ENCODE data around the gene KDM4C.
A peak's percentile ranks its signal among the peaks of the same experiment; 100 is the strongest.

Gene KDM4C

GRCh38 chr9:6978591-6978990, 220.8 kb downstream of the KDM4C start:
- H2BK15ac ChIP-seq (replicated peaks; ENCODE audit: low read depth): no peak overlapping the region
- no peaks in the 10 kb centered on the region for H3K4me1 ChIP-seq (ENCODE audit: control insufficient read depth, low read depth, low read length)
- no peak for DNase-seq
- no peak overlapping the region for H4K5ac ChIP-seq (ENCODE audit: low read length)
- no peaks in the 10 kb centered on the region for H3K79me1 ChIP-seq (ENCODE audit: low read length)
- no peak overlapping the region for H3K27ac ChIP-seq (ENCODE audit: low read depth, low read length)
- H3K27me3 ChIP-seq (ENCODE audit: insufficient read depth, low read length, poor library complexity): no peaks in the 10 kb centered on the region
- no peak overlapping the region for H3K4me3 ChIP-seq (ENCODE audit: low read length)
- no peak overlapping the region for H2BK120ac ChIP-seq (ENCODE audit: low read depth, low read length)
- no peak overlapping the region for H4K8ac ChIP-seq (ENCODE audit: low read depth, low read length)
- H2AK5ac ChIP-seq (ENCODE audit: low read length): no peak overlapping the region
- no peak overlapping the region for H3K4ac ChIP-seq (ENCODE audit: low read depth, low read length)
- no peak overlapping the region for H3K9ac ChIP-seq (ENCODE audit: low read length)
- H3K36me3 ChIP-seq (ENCODE audit: control insufficient read depth, insufficient read depth, low read length): no peaks in the 10 kb centered on the region
- H3K56ac ChIP-seq (ENCODE audit: low read length): no peak overlapping the region
- H3K4me2 ChIP-seq (ENCODE audit: low read length): no peak overlapping the region
- no peak overlapping the region for H2BK5ac ChIP-seq (ENCODE audit: low read length)
- no peak overlapping the region for H3K23ac ChIP-seq (ENCODE audit: low read length)
- no peak overlapping the region for H3K18ac ChIP-seq (ENCODE audit: low read length)
- H3K79me2 ChIP-seq (ENCODE audit: control insufficient read depth, insufficient read depth, low read length): no peaks in the 10 kb centered on the region
- WGBS (ENCODE audit: extremely low coverage, insufficient coverage, low lambda C conversion rate): no CpG with 5 or more reads among the region's 2 CpGs

- Histone ChIP-seq H3K56ac (ENCODE audit: low read length) (no peak overlapping the region), H3K79me2 (ENCODE audit: control insufficient read depth, insufficient read depth, low read length) (no peaks in the 10 kb centered on the region), H3K4ac (ENCODE audit: low read depth, low read length) (no peak overlapping the region), H3K23ac (ENCODE audit: low read length) (no peak overlapping the region), H3K27ac (ENCODE audit: low read depth, low read length) (no peak overlapping the region), H3K4me1 (ENCODE audit: control insufficient read depth, low read depth, low read length) (no peaks in the 10 kb centered on the region), H3K4me3 (ENCODE audit: low read length) (no peak overlapping the region), H3K18ac (ENCODE audit: low read length) (no peak overlapping the region), H4K5ac (ENCODE audit: low read length) (no peak overlapping the region), H4K8ac (ENCODE audit: low read depth, low read length) (no peak overlapping the region), H2BK5ac (ENCODE audit: low read length) (no peak overlapping the region), H3K4me2 (ENCODE audit: low read length) (no peak overlapping the region), H2BK15ac (replicated peaks; ENCODE audit: low read depth) (no peak overlapping the region), H2BK120ac (ENCODE audit: low read depth, low read length) (no peak overlapping the region), H2AK5ac (ENCODE audit: low read length) (no peak overlapping the region), H3K79me1 (ENCODE audit: low read length) (no peaks in the 10 kb centered on the region), H3K27me3 (ENCODE audit: insufficient read depth, low read length, poor library complexity) (no peaks in the 10 kb centered on the region), H3K9ac (ENCODE audit: low read length) (no peak overlapping the region), H3K36me3 (ENCODE audit: control insufficient read depth, insufficient read depth, low read length) (no peaks in the 10 kb centered on the region)
- no CpG with 5 or more reads among the region's 3 CpGs for WGBS (ENCODE audit: extremely low coverage, insufficient coverage, low lambda C conversion rate)
- peak; percentile 84 for DNase-seq
These were observed 227.3 kb downstream of the KDM4C start for GRCh38 chr9:6984941-6985578.

- Histone ChIP-seq H2BK5ac (ENCODE audit: low read length) (no peak overlapping the region), H3K23ac (ENCODE audit: low read length) (no peak overlapping the region), H4K8ac (ENCODE audit: low read depth, low read length) (no peak overlapping the region), H4K5ac (ENCODE audit: low read length) (no peak overlapping the region), H3K4me3 (ENCODE audit: low read length) (no peak overlapping the region), H3K27ac (ENCODE audit: low read depth, low read length) (no peak overlapping the region), H2BK15ac (replicated peaks; ENCODE audit: low read depth) (no peak overlapping the region), H3K79me2 (ENCODE audit: control insufficient read depth, insufficient read depth, low read length) (no peaks in the 10 kb centered on the region), H3K4me2 (ENCODE audit: low read length) (no peak overlapping the region), H2BK120ac (ENCODE audit: low read depth, low read length) (no peak overlapping the region), H3K4ac (ENCODE audit: low read depth, low read length) (no peak overlapping the region), H3K4me1 (ENCODE audit: control insufficient read depth, low read depth, low read length) (no peaks in the 10 kb centered on the region), H3K27me3 (ENCODE audit: insufficient read depth, low read length, poor library complexity) (no peaks in the 10 kb centered on the region), H3K36me3 (ENCODE audit: control insufficient read depth, insufficient read depth, low read length) (no peaks in the 10 kb centered on the region), H3K9ac (ENCODE audit: low read length) (no peak overlapping the region), H2AK5ac (ENCODE audit: low read length) (no peak overlapping the region), H3K79me1 (ENCODE audit: low read length) (no peaks in the 10 kb centered on the region), H3K18ac (ENCODE audit: low read length) (no peak overlapping the region), H3K56ac (ENCODE audit: low read length) (no peak overlapping the region)
- WGBS (ENCODE audit: extremely low coverage, insufficient coverage, low lambda C conversion rate): no CpG with 5 or more reads among the region's 5 CpGs
- DNase-seq: no peak
These were observed 228.5 kb downstream of the KDM4C start for GRCh38 chr9:6986141-6986815.

- H3K23ac ChIP-seq (ENCODE audit: low read length): no peak overlapping the region
- H2BK120ac ChIP-seq (ENCODE audit: low read depth, low read length): no peak overlapping the region
- no peak overlapping the region for H2AK5ac ChIP-seq (ENCODE audit: low read length)
- no peak overlapping the region for H3K4ac ChIP-seq (ENCODE audit: low read depth, low read length)
- H3K4me3 ChIP-seq (ENCODE audit: low read length): no peak overlapping the region
- H3K36me3 ChIP-seq (ENCODE audit: control insufficient read depth, insufficient read depth, low read length): no peaks in the 10 kb centered on the region
- no peak overlapping the region for H2BK15ac ChIP-seq (replicated peaks; ENCODE audit: low read depth)
- WGBS (ENCODE audit: extremely low coverage, insufficient coverage, low lambda C conversion rate): no CpG with 5 or more reads among the region's 3 CpGs
- H2BK5ac ChIP-seq (ENCODE audit: low read length): no peak overlapping the region
- no peaks in the 10 kb centered on the region for H3K4me1 ChIP-seq (ENCODE audit: control insufficient read depth, low read depth, low read length)
- H3K79me1 ChIP-seq (ENCODE audit: low read length): no peaks in the 10 kb centered on the region
- H3K4me2 ChIP-seq (ENCODE audit: low read length): no peak overlapping the region
- no peak overlapping the region for H3K56ac ChIP-seq (ENCODE audit: low read length)
- no peak for DNase-seq
- H4K5ac ChIP-seq (ENCODE audit: low read length): no peak overlapping the region
- no peak overlapping the region for H4K8ac ChIP-seq (ENCODE audit: low read depth, low read length)
- H3K9ac ChIP-seq (ENCODE audit: low read length): no peak overlapping the region
- H3K27me3 ChIP-seq (ENCODE audit: insufficient read depth, low read length, poor library complexity): no peaks in the 10 kb centered on the region
- no peak overlapping the region for H3K18ac ChIP-seq (ENCODE audit: low read length)
- H3K27ac ChIP-seq (ENCODE audit: low read depth, low read length): no peak overlapping the region
- H3K79me2 ChIP-seq (ENCODE audit: control insufficient read depth, insufficient read depth, low read length): no peaks in the 10 kb centered on the region
These were observed 229.6 kb downstream of the KDM4C start for GRCh38 chr9:6987381-6987780.

- Histone ChIP-seq H3K23ac (ENCODE audit: low read length) (no peak overlapping the region), H3K79me1 (ENCODE audit: low read length) (no peaks in the 10 kb centered on the region), H3K9ac (ENCODE audit: low read length) (no peak overlapping the region), H3K36me3 (ENCODE audit: control insufficient read depth, insufficient read depth, low read length) (no peaks in the 10 kb centered on the region), H3K56ac (ENCODE audit: low read length) (no peak overlapping the region), H3K27ac (ENCODE audit: low read depth, low read length) (no peak overlapping the region), H3K4ac (ENCODE audit: low read depth, low read length) (no peak overlapping the region), H3K18ac (ENCODE audit: low read length) (no peak overlapping the region), H3K4me1 (ENCODE audit: control insufficient read depth, low read depth, low read length) (no peaks in the 10 kb centered on the region), H4K5ac (ENCODE audit: low read length) (no peak overlapping the region), H2BK120ac (ENCODE audit: low read depth, low read length) (no peak overlapping the region), H3K4me2 (ENCODE audit: low read length) (no peak overlapping the region), H2BK5ac (ENCODE audit: low read length) (no peak overlapping the region), H3K79me2 (ENCODE audit: control insufficient read depth, insufficient read depth, low read length) (no peaks in the 10 kb centered on the region), H2BK15ac (replicated peaks; ENCODE audit: low read depth) (no peak overlapping the region), H3K4me3 (ENCODE audit: low read length) (no peak overlapping the region), H4K8ac (ENCODE audit: low read depth, low read length) (no peak overlapping the region), H2AK5ac (ENCODE audit: low read length) (no peak overlapping the region), H3K27me3 (ENCODE audit: insufficient read depth, low read length, poor library complexity) (no peaks in the 10 kb centered on the region)
- DNase-seq: no peak
- WGBS (ENCODE audit: extremely low coverage, insufficient coverage, low lambda C conversion rate): no CpG with 5 or more reads among the region's 1 CpG
These were observed 233.6 kb downstream of the KDM4C start for GRCh38 chr9:6991418-6991817.

Measured in mesendoderm (in vitro differentiated cells).